OCI-LY3 (cell line): ENCODE results near the gene TMEM245.
A peak's percentile ranks its signal among the peaks of the same experiment; 100 is the strongest.

Experiments
- H2AFZ ChIP-seq: fragments of 200-600, 300-600 bp; shearing (Covaris generic); 2 replicates; pipeline ENCODE4 v1.6.0; 2014; ENCODE audit warnings: antibody characterized with exemption, low read depth, low read length
- H3K27ac ChIP-seq: fragments of 200-600, 300-600 bp; sonication (generic); 2 replicates; pipeline ENCODE4 v1.5.1; 2014; ENCODE audit warnings: mild to moderate bottlenecking, low read length, moderate library complexity, mixed read lengths
- H3K27me3 ChIP-seq: fragments of 200-600, 300-600 bp; sonication (generic); 2 replicates; pipeline ENCODE4 v1.6.1; 2014; ENCODE audit warnings: low read depth, low read length, mixed read lengths
- H3K36me3 ChIP-seq: fragments of 200-600, 300-600 bp; sonication (generic); replicated peaks from 2 replicates; pipeline ENCODE3; 2014; ENCODE audit warnings: low read depth, low read length, mixed read lengths
- H3K4me1 ChIP-seq: fragments of 300-600, 200-600 bp; sonication (generic); 2 replicates; pipeline ENCODE4 v1.6.1; 2014; ENCODE audit warnings: low read length, mixed read lengths
- H3K4me2 ChIP-seq: fragments of 200-600, 300-600 bp; sonication (generic); 2 replicates; pipeline ENCODE4 v1.6.1; 2014; ENCODE audit warnings: low read length, mixed read lengths
- H3K4me3 ChIP-seq: fragments of 300-600, 200-600 bp; sonication (generic); 2 replicates; pipeline ENCODE4 v1.5.1; 2014; ENCODE audit warnings: antibody characterized with exemption, mild to moderate bottlenecking, low read length, moderate library complexity
- H3K79me2 ChIP-seq: fragments of 300-600, 200-600 bp; shearing (Covaris generic); 2 replicates; pipeline ENCODE4 v1.6.1; 2014; ENCODE audit warnings: mild to moderate bottlenecking, low read length, mixed read lengths
- H3K9ac ChIP-seq: fragments of 300-600, 200-600 bp; shearing (Covaris generic); 2 replicates; pipeline ENCODE4 v1.6.0; 2014; ENCODE audit warnings: mild to moderate bottlenecking, low read length, moderate library complexity
- H3K9me3 ChIP-seq: fragments of 200-600, 300-600 bp; shearing (Covaris generic); 2 replicates; pipeline ENCODE4 v1.6.1; 2014; ENCODE audit warnings: low read length, mixed read lengths; ENCODE audit not compliant: insufficient read depth
- H4K20me1 ChIP-seq: fragments of 200-600, 300-600 bp; sonication (generic); 2 replicates; pipeline ENCODE4 v1.6.1; 2016; ENCODE audit warnings: low read length, mixed read lengths; ENCODE audit not compliant: insufficient read depth
- CTCF ChIP-seq: fragments of 200-600, 300-600 bp; sonication (generic); IDR thresholded peaks from 2 replicates; pipeline ENCODE4 v1.5.1; 2014; ENCODE audit warnings: antibody characterized with exemption, low read length, low read depth
- EZH2phosphoT487 ChIP-seq: fragments of 200-600 bp; shearing (Covaris generic); IDR thresholded peaks from 2 replicates; pipeline ENCODE4 v1.6.1; 2018; ENCODE audit warnings: antibody characterized with exemption, mixed run types, low read depth

The TMEM245 gene

DNA sequence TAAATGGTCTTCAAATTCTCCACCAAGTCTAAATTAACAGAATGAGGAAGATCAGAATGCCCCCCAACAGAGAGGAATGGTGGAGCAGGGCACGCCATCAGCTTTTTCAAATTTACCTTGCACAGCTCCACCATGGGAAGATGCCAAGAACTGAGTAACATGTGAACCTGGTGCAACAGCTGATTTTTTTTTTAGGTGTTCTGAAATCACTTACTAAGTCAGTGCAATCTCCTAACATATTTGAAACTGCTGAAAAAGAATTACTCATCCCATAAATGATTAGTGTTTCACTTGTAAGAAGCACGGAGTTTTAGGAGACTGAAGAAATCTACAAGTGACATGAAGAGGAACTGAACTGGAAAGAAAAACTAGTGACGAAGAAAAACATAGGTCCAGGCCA is 5.1 kb downstream of the TMEM245 start:
- H3K9me3 ChIP-seq: no peaks in the 10 kb centered on the region
- no peak overlapping the region for H2AFZ ChIP-seq
- no peak overlapping the region for H3K4me3 ChIP-seq
- H4K20me1 ChIP-seq: peaks cover 76% of the 10 kb centered on the region
- peaks cover 99% of the 10 kb centered on the region for H3K79me2 ChIP-seq
- H3K4me1 ChIP-seq: peaks cover 36% of the 10 kb centered on the region
- TF ChIP-seq CTCF (no peak), EZH2phosphoT487 (no peak)
- no peaks in the 10 kb centered on the region for H3K27me3 ChIP-seq
- H3K9ac ChIP-seq: no peak overlapping the region
- no peak overlapping the region for H3K4me2 ChIP-seq
- peaks cover 13% of the 10 kb centered on the region for H3K36me3 ChIP-seq
- H3K27ac ChIP-seq: no peak overlapping the region

GRCh38 chr9:109113892-109114609 is 5.7 kb downstream of the TMEM245 start:
- Histone ChIP-seq H3K27me3 (no peaks in the 10 kb centered on the region), H4K20me1 (peaks cover 81% of the 10 kb centered on the region), H3K9ac (no peak overlapping the region), H3K27ac (no peak overlapping the region), H3K4me1 (peaks cover 40% of the 10 kb centered on the region), H3K4me3 (no peak overlapping the region), H3K36me3 (peaks cover 13% of the 10 kb centered on the region), H3K4me2 (no peak overlapping the region), H3K9me3 (no peaks in the 10 kb centered on the region), H2AFZ (no peak overlapping the region), H3K79me2 (peaks cover 99% of the 10 kb centered on the region)
- no peak for TF ChIP-seq CTCF
- no peak for TF ChIP-seq EZH2phosphoT487

DNA sequence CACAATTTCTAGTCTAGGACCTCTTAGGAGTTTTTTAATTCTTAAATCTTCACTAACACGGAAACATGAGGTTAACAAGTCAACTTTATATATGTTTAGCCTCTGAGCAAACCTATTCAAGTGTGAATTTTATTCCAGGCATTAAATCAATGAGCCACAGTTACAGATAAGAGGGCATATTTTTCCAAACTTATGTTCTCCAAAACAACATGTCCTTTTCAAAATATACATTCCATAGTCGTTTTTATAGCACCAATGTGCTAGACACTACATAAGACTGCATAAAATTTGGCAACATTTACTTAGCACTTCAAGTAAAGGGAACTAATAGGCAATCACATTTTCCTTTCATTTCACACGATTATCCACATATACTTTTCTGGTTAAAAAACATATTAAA is 6.5 kb downstream of the TMEM245 start:
- Histone ChIP-seq H3K4me3 (no peak overlapping the region), H3K4me1 (peaks cover 44% of the 10 kb centered on the region), H3K9ac (no peak overlapping the region), H3K4me2 (no peak overlapping the region), H2AFZ (no peak overlapping the region), H4K20me1 (peaks cover 81% of the 10 kb centered on the region), H3K79me2 (peaks cover 99% of the 10 kb centered on the region), H3K27ac (no peak overlapping the region), H3K9me3 (no peaks in the 10 kb centered on the region), H3K27me3 (no peaks in the 10 kb centered on the region), H3K36me3 (peaks cover 13% of the 10 kb centered on the region)
- no peak for TF ChIP-seq EZH2phosphoT487
- no peak for TF ChIP-seq CTCF

DNA sequence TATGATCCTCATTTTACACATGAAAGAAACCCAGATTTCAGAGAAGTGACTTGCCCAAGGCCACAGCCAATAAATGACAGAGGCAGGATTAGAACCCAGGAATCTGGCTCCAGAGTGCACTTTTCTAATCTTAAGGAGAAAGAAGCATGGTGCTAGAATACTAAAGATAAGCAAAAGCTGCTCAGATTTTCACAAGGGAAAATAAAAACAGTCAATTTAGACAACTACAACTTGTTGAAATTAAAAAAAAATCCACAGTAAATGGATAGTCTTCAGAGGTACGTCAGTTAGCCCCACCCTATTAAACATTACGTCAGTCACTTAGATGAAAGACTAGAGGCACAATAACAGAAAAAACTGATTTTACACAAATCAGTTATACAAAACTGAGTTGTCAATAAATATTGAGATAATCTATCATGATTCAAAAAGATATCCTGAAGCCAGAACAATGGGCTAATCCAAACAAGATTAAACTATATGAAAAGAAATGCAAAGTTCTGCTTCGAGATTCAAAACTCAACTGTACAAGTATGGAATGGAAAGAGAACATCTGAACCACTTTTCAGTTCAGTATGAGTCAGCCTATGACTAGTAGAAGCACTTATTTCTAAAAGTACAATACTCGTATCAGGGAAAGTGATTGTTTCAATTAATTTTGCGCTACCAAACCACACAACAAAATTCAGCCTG is 9.3 kb downstream of the TMEM245 start:
- H3K27me3 ChIP-seq: no peaks in the 10 kb centered on the region
- peaks cover 96% of the 10 kb centered on the region for H3K79me2 ChIP-seq
- peaks cover 2% of the 10 kb centered on the region for H3K36me3 ChIP-seq
- no peak for TF ChIP-seq CTCF
- TF ChIP-seq EZH2phosphoT487: no peak
- H3K4me3 ChIP-seq: peak overlapping the region; percentile 58
- peaks cover 46% of the 10 kb centered on the region for H3K4me1 ChIP-seq
- H3K27ac ChIP-seq: peak overlapping the region; percentile 15; the same call in 1 of the 2 replicates
- no peak overlapping the region for H2AFZ ChIP-seq
- H3K4me2 ChIP-seq: peak overlapping the region; percentile 69
- H3K9me3 ChIP-seq: no peaks in the 10 kb centered on the region
- peak overlapping the region; percentile 35; the same call in 1 of the 2 replicates for H3K9ac ChIP-seq
- H4K20me1 ChIP-seq: peaks cover 68% of the 10 kb centered on the region
